T-helper 1 cell treated with Interleukin-12 subunit alpha and Interleukin-12 subunit beta and Interleukin-4 antibody, amounts not matched to agents 30 μg/mL and 1 μg/mL, for 36 hours (primary cell): ENCODE data around the gene OR13C5.
"Not testable (repeated sequence)": the region's sequence is repeated elsewhere in the genome, so short reads cannot be mapped to it uniquely, and the experiment has no call there.

Experiments used
- H3K27ac Mint-ChIP-seq: one replicate; pipeline ENCODE4 v1.8.0; 2021; ENCODE audit warnings: mild to moderate bottlenecking, mixed read lengths
- H3K27me3 Mint-ChIP-seq: one replicate; pipeline ENCODE4 v1.8.0; 2021; ENCODE audit warnings: low read depth, mixed read lengths
- H3K36me3 Mint-ChIP-seq: one replicate; pipeline ENCODE4 v1.8.0; 2021; ENCODE audit warnings: low read depth, mixed read lengths
- H3K4me1 Mint-ChIP-seq: one replicate; pipeline ENCODE4 v1.8.0; 2021; ENCODE audit warnings: low read depth, mixed read lengths
- H3K4me3 Mint-ChIP-seq: one replicate; pipeline ENCODE4 v1.8.0; 2021; ENCODE audit warnings: mild to moderate bottlenecking, moderate library complexity, mixed read lengths
- H3K9me3 Mint-ChIP-seq: one replicate; pipeline ENCODE4 v1.8.0; 2021; ENCODE audit warnings: mixed read lengths

OR13C5 gene

GRCh38 chr9:104599313-104599712, at the start of gene OR13C5:
Gene OR13C5 (minus strand): TSS chr9:104599413. CDS start chr9:104599413, 0 bp downstream.
- not testable (repeated sequence) for H3K9me3 Mint-ChIP-seq, H3K4me1 Mint-ChIP-seq, H3K27ac Mint-ChIP-seq, H3K27me3 Mint-ChIP-seq, H3K36me3 Mint-ChIP-seq, H3K4me3 Mint-ChIP-seq

GRCh38 chr9:104635456-104635855, 36.2 kb upstream of the OR13C5 start:
- no peaks in the 10 kb centered on the region for H3K4me1 Mint-ChIP-seq
- no peak overlapping the region for H3K4me3 Mint-ChIP-seq
- no peaks in the 10 kb centered on the region for H3K36me3 Mint-ChIP-seq

GRCh38 chr9:104633976-104634520, 34.8 kb upstream of the OR13C5 start:
- H3K9me3 Mint-ChIP-seq: no peaks in the 10 kb centered on the region
- H3K4me3 Mint-ChIP-seq: no peak overlapping the region
- H3K36me3 Mint-ChIP-seq: no peaks in the 10 kb centered on the region
- no peaks in the 10 kb centered on the region for H3K27me3 Mint-ChIP-seq
- H3K4me1 Mint-ChIP-seq: no peaks in the 10 kb centered on the region
- no peak overlapping the region for H3K27ac Mint-ChIP-seq

More at GRCh38 chr9:104635456-104635855, 36.2 kb upstream of the OR13C5 start:
- Mint-ChIP-seq H3K27ac (no peak overlapping the region), H3K9me3 (no peaks in the 10 kb centered on the region), H3K27me3 (no peaks in the 10 kb centered on the region)

- not testable (repeated sequence) for H3K4me3 Mint-ChIP-seq, H3K27ac Mint-ChIP-seq, H3K4me1 Mint-ChIP-seq, H3K27me3 Mint-ChIP-seq, H3K9me3 Mint-ChIP-seq, H3K36me3 Mint-ChIP-seq
Observed at GRCh38 chr9:104625964-104626363, 26.8 kb upstream of the OR13C5 start.

- Mint-ChIP-seq H3K36me3 (no peaks in the 10 kb centered on the region), H3K4me3 (no peak within 1 kb of the TSS), H3K9me3 (no peaks in the 10 kb centered on the region), H3K4me1 (no peaks in the 10 kb centered on the region), H3K27me3 (no peaks in the 10 kb centered on the region), H3K27ac (no peak within 1 kb of the TSS)
Observed at GRCh38 chr9:104618104-104618503, 18.9 kb upstream of the OR13C5 start, which contains the start of gene OR13C9. Gene OR13C9 (minus strand): TSS chr9:104618204. CDS start chr9:104618204, 0 bp downstream.

GRCh38 chr9:104617418-104617817, 18.2 kb upstream of the OR13C5 start:
- Mint-ChIP-seq H3K27me3 (no peaks in the 10 kb centered on the region), H3K9me3 (no peaks in the 10 kb centered on the region), H3K36me3 (no peaks in the 10 kb centered on the region), H3K27ac (no peak overlapping the region), H3K4me1 (no peaks in the 10 kb centered on the region), H3K4me3 (no peak overlapping the region)

- H3K9me3 Mint-ChIP-seq: no peaks in the 10 kb centered on the region
- H3K36me3 Mint-ChIP-seq: no peaks in the 10 kb centered on the region
- H3K27ac Mint-ChIP-seq: no peak overlapping the region
- H3K27me3 Mint-ChIP-seq: no peaks in the 10 kb centered on the region
- H3K4me3 Mint-ChIP-seq: no peak overlapping the region
- H3K4me1 Mint-ChIP-seq: no peaks in the 10 kb centered on the region
Observed at GRCh38 chr9:104611213-104611612, 12.0 kb upstream of the OR13C5 start.

- H3K9me3 Mint-ChIP-seq: no peaks in the 10 kb centered on the region
- H3K27me3 Mint-ChIP-seq: no peaks in the 10 kb centered on the region
- H3K4me3 Mint-ChIP-seq: no peak overlapping the region
- no peak overlapping the region for H3K27ac Mint-ChIP-seq
- H3K4me1 Mint-ChIP-seq: no peaks in the 10 kb centered on the region
- no peaks in the 10 kb centered on the region for H3K36me3 Mint-ChIP-seq
Observed at GRCh38 chr9:104608336-104608735, 9.1 kb upstream of the OR13C5 start.

GRCh38 chr9:104606152-104606551, 6.9 kb upstream of the OR13C5 start:
- no peak overlapping the region for H3K4me3 Mint-ChIP-seq
- no peaks in the 10 kb centered on the region for H3K36me3 Mint-ChIP-seq
- H3K4me1 Mint-ChIP-seq: no peaks in the 10 kb centered on the region
- no peak overlapping the region for H3K27ac Mint-ChIP-seq
- no peaks in the 10 kb centered on the region for H3K27me3 Mint-ChIP-seq
- H3K9me3 Mint-ChIP-seq: no peaks in the 10 kb centered on the region

GRCh38 chr9:104605527-104605926, 6.3 kb upstream of the OR13C5 start, which contains the start of gene OR13C2:
Gene OR13C2 (minus strand): TSS chr9:104605627. CDS start chr9:104605627, 0 bp downstream.
- not testable (repeated sequence) for H3K36me3 Mint-ChIP-seq, H3K9me3 Mint-ChIP-seq, H3K27me3 Mint-ChIP-seq, H3K27ac Mint-ChIP-seq, H3K4me1 Mint-ChIP-seq, H3K4me3 Mint-ChIP-seq

- H3K27ac Mint-ChIP-seq: no peak overlapping the region
- no peaks in the 10 kb centered on the region for H3K9me3 Mint-ChIP-seq
- H3K36me3 Mint-ChIP-seq: no peaks in the 10 kb centered on the region
- no peaks in the 10 kb centered on the region for H3K27me3 Mint-ChIP-seq
- H3K4me1 Mint-ChIP-seq: no peaks in the 10 kb centered on the region
- H3K4me3 Mint-ChIP-seq: no peak overlapping the region
Observed at GRCh38 chr9:104604801-104605200, 5.6 kb upstream of the OR13C5 start.

GRCh38 chr9:104598749-104599148, 464 bp downstream of the OR13C5 start:
- H3K27ac Mint-ChIP-seq, H3K4me3 Mint-ChIP-seq, H3K36me3 Mint-ChIP-seq, H3K9me3 Mint-ChIP-seq, H3K27me3 Mint-ChIP-seq, H3K4me1 Mint-ChIP-seq: not testable (repeated sequence)

- Mint-ChIP-seq H3K27ac (no peak overlapping the region), H3K36me3 (no peaks in the 10 kb centered on the region), H3K27me3 (no peaks in the 10 kb centered on the region), H3K4me1 (no peaks in the 10 kb centered on the region), H3K9me3 (no peaks in the 10 kb centered on the region), H3K4me3 (no peak overlapping the region)
Observed at GRCh38 chr9:104589626-104590025, 9.6 kb downstream of the OR13C5 start.

GRCh38 chr9:104586496-104587180, 12.6 kb downstream of the OR13C5 start:
- Mint-ChIP-seq H3K4me1 (no peaks in the 10 kb centered on the region), H3K27me3 (no peaks in the 10 kb centered on the region), H3K36me3 (no peaks in the 10 kb centered on the region), H3K9me3 (no peaks in the 10 kb centered on the region), H3K27ac (no peak overlapping the region), H3K4me3 (no peak overlapping the region)

- Mint-ChIP-seq H3K36me3 (no peaks in the 10 kb centered on the region), H3K9me3 (no peaks in the 10 kb centered on the region), H3K4me3 (no peak overlapping the region), H3K27ac (no peak overlapping the region), H3K4me1 (no peaks in the 10 kb centered on the region), H3K27me3 (no peaks in the 10 kb centered on the region)
Observed at GRCh38 chr9:104580562-104580961, 18.7 kb downstream of the OR13C5 start.
